GM20431 (cell line): ENCODE results near the gene CFAP46.

Experiments used
- in situ Hi-C: fragments of 300-500 bp; cut with MseI, MboI; formaldehyde crosslinking; loops from one replicate; pipeline ENCODE4 v1.15.0; 2020; ENCODE audit warnings: low sequenced_read_pairs; ENCODE audit not compliant: unreplicated experiment

CFAP46 gene

DNA sequence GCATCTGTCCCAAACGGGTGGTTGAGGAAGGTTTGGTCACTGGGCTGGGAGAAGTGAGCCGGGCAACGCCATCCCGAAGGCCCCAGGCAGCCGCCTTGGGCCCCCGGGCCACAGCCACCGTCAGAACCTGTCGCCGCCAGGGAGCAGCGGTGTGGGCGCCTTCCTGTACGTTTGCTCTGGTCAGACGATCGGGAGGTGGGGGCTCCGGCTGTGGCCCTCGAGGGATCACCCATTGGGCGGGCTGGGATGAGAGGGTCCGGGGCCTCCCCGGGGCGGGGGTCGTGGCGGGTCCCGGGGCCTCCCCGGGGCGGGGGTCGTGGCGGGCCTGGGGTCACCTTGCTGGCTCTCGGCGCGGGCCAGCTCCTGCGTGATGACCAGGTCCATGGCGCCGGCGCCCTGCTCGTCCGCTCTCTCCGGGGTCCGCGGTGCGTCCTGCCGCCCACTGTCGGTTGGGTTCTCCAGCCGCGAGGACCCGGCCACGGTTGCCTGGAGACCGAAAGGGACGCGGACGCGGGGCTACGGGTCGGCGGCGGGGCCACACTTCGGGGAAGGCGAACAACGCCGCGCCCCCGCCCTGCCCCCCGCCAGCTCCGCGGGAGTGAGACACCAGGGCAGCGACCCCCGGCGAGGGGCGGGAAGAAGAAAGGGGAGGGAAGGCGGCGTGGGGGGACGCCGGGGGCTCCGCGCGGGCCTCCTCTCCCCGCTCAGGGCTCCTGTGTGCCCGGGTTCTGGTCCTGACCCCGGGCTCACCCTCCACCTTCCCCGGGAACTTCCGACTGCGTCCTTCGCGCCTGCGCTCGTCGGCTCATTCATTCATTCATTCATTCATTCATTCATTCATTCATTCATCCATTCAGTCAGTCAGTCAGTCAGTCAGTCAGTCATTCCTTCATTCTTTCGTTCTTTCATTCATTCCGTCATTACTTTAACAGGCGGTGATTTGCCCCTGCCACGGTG, at the start of gene CFAP46:
CFAP46 (minus strand) TSS at position 470 of the 957 bp plus-strand sequence; CDS start at position 384, 86 bp downstream.
- in situ Hi-C loops = no loop called here

DNA sequence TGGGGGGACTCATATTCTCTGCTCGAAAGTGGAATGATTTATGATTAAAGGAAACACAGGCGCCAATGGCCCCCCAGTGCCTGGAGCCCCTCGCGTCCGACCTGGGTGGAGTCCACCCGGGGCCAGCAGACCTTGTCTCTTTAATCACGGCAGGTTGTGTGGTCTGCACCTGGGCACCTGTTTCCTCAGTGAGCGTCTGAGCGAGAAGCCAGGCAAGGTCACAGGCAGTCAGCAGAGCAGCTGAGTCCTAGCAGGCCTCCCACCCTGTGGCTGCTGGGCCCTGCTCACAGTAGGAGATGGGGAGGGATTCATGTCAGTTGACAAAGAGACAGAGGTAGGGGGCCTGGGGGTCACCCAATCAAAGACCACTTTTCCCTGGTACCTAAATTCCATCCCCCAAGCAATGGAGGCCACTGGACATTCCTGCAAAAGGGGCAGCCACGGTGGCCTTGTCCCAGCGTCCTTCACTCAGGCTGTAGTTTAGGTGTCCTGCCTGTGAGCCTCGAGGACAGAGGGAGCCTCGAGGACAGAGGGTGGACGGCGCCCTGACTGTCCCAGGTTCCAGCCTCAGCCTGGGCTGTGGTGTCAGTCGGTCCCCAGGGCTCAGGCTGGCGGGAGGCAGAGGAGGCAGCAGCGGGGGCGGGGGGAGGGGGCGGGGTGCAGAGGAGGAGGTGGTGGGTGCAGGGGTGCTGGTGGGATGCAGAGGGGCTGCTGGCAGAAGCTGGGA, 49.5 kb upstream of the CFAP46 start:
- in situ Hi-C loops = no loop called here

DNA sequence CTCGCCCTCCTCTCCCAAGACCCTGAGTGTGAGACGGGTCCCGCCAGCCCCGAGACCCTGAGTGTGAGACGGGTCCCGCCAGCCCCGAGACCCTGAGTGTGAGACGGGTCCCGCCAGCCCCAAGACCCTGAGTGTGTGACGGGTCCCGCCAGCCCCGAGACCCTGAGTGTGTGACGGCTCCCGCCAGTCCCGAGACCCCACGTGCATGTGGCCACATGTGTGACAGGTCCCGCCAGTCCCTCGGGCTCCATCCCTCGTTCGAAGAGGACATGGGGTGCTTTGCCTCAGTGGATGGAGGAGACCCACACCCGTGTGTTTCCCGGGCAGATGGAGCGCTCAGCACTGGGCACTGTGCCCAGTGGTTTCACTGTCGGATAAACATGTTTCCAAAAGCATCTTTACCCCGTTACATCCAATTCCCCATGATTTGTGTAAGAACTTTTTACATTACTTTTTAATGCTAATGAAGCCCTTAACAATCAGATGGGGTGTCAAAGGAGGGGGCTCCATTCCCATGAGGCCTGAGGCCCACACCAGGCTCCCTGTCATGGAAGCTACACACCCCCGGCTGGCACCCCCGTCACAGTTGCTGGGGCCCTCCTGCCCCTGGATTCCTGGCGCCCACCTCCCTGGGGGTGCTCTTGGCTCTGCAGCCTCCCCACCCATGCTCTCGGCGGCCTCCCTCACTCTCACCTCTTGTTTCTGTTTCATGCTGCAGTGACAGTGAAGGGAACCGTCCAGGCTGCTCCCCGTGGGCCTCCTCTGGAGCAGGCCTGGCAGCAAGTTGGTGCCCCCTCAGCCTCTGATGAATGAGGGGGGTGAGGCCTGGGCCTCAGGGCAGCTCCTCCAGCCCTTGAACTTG, 48.5 kb upstream of the CFAP46 start:
- in situ Hi-C loops = no loop called here

DNA sequence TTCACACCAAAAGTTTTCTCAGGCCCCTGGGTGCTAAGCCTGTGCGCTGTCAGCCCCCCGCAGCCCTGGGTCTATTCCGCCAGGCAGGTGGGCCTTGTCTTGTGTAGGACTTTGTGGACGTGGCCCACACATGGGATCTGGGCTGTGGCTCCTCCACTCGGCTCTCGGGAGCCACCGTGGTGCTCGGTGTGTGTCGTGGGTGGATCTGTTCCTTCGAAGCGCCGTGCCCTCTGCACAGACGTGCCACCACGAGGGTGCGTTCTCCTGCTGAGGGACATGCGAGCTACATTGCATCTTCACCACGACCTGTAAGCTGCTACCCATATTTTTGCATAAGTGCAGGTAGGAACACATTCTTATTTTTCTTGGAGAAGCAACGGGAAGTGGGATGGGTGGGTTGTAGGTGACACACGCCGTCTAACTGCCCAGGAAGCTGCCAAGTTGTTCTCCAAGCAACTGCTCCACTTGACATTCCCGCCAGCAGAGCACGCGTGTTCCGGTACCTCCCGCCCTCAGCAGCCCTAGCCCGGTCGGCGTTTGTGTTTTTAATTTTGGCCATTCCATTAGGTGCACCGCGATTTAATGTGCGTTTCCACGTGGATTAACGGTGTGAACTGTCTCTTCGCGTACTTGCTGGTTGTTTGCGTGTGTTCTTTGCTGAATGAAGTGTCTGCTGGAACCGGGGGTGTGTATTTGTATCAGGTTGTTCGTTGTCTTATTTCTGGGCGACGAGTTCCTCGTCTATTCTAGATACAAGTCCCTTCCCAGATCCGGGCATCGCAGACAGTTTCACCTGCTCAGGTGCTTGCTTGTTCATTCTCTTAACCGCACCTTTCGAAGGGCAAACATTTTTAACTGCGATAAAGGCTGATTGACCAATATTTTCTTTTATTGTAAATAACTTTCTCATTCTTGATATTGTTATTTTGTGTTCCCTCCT, 47.4 kb upstream of the CFAP46 start:
- in situ Hi-C loops = no loop called here

DNA sequence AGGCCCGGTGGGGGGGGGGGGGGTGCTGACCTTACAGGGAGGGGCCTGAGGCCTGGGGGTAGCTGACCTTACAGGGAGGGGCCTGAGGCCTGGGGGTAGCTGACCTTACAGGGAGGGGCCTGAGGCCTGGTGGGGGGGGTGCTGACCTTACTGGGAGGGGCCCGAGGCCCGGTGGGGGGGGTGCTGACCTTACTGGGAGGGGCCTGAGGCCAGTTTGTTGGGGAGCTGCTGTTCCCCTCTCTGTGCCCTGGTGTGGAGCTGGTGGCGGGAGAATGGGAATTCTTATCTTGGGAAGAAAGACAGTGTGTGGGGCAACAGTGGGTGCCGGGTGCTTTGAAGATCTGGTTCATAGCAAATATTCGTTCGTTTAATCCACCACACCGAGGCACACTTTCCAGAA, 46.6 kb upstream of the CFAP46 start:
- in situ Hi-C loops = no loop called here

DNA sequence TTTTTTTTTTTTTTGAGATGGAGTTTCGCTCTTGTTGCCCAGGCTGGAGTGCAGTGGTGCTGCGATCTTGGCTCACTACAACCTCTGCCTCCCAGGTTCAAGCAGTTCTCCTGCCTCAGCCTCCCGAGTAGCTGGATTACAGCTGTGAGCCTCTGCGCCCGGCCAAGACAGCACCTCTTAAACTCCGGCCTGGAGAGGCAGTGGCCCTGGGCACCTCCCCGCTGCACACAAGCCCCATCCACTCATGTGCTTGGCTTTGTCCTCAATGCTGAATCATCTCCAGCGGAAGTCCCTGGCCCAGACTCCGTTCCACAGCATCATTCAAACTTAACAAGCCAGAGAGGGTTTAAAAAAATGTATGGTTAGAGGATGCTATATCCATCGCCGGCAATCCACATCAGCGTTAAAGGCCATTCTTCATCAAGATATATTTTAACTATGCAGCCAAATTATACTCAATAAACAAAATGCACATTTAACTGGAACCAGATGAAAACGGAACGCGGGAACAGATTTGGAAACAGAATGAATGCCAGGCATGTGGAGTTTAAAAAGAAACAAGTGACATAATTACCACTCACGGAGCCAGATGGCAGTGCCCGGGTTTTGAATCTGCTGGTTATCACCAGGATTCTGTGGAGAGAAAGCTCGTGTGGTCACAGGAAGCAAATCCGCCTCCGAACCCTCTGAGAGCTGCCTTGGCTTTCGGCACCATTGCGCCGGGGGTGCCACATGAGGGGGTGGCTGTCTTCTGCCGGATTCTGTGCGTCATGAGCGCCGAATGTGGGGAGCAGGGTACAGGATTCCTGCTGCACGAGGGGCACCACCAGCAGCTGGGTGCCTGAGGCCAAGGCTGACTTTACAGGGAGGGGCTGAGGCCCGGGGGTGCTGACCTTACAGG, 45.6 kb upstream of the CFAP46 start:
- in situ Hi-C loops = no loop called here

DNA sequence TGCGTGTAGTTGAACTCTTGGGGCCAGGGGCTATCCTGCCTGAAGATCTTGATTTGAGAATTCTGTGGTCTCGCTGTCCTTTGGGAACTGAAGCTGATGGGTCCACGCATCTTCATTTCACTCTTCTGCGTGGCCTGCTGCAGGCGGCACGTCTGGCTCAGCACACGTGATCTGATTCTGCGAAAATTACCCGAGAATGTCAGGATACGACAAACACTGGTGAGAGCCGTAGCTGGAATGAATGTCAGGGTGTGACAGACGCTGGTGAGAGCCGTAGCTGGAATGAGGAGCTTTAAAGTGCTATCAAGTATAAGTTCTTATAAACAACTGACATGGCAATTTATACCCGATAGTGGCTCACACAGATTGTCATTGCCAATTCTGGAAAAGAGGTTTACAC, 44.6 kb upstream of the CFAP46 start:
- in situ Hi-C loops = no loop called here

DNA sequence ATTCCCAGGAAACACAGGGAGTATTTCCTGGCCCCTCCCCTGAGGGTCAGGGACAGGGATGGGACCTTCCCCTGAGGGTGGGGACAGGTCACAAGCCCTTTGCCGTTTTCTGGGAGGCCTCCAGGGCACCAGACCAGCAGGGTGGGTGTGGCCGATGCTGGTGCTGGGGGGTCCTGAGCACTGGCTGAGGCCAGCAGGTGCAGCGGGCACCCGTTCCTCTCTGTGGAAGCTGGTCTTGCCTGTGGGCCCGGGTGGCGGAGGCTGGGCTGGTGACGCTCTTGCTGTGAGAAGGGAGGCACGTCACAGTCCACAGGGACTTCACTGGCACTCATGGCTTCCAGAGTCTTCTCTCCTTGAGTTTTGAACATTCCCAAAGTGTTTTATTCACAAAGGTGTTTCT, 44.2 kb upstream of the CFAP46 start:
- in situ Hi-C loops = no loop called here

DNA sequence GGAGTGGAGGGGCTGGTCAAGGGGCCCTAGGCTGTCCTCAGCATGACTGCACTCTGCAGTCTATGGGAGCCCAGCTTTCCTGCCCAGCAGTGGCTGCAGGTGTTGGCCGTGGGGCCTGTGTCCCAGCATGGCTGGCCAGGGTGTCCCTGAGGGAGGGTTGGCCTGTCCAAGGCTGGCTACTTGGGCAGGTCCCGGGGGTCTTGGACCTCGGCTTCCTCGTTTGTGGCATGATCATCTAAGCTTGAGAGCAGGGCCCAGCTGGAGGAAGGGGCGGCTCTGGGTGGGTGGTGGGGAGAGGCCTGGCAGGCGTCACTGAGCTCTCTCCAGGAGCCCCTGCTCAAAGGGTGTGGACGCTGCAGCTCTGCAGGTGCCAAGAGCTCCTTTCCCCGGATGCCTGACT, 43.7 kb upstream of the CFAP46 start:
- in situ Hi-C loops = no loop called here

DNA sequence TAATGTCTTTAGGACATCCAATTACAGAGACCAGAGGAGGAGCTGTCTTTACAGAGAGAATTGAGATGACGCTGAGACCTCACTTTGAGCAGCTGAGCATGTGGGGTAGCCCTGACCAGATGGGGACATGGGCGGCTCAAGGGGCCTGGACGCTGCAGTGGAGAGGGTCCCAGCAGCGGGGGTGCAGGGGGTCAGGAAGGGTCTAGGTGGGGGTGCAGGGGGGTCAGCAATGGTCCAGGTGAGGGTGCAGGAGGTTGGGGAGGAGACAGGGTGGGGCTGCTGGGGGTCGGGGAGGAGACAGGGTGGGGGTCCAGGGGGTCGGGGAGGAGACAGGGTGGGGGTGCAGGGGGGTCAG, 43.2 kb upstream of the CFAP46 start:
- in situ Hi-C loops = no loop called here

DNA sequence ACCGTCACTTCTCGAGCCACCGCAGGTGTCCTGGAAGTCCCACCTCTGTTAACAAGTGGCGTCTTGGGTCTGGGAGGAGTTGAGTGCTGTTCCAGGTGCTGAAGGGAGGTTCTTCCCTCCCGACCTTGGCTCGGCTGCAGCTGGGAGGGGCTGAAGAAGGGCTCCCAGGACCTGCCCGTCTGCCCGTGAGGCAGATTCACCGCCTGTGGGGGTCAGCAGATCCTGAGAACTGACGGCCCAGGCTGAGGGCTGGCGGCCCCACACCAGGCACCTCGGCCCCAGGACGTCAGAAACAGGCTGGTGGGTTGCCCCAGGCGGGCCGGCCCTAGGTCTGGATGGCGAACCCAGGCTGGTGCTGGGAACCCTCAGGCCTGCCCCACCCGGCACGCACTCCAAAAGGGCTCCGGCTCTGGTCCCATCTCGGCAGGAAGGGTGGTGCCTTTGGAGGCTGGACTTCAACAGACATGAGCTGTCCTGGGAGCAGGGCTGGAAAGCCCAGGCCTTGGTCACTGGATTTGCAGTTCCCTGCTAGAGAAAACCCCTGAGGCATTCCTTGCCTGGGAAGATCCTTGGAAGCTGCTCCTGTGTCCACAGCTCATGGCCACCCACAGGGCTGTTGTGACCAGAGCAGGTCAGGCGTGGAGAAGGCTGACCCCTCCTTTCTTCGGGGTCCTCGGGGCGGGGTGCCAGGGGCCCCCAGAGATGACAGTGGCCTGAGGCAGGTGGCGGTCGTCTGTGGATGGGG, 42.6 kb upstream of the CFAP46 start:
- in situ Hi-C loops = no loop called here

DNA sequence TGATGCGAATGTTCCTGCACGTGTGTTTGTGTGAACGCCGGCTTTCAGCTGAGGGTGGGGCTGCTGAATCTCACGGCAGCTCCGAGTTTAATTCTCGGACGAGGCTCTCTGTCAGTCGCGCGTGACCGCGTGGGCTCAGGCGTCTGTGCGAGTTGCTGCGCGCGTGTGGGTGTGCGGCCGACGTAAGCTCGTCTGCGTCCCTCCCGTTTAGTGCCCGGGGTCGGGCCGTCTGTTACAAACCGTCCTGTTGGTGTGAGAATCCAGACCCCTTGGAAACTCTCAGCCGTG, 41.6 kb upstream of the CFAP46 start:
- in situ Hi-C loops = no loop called here

DNA sequence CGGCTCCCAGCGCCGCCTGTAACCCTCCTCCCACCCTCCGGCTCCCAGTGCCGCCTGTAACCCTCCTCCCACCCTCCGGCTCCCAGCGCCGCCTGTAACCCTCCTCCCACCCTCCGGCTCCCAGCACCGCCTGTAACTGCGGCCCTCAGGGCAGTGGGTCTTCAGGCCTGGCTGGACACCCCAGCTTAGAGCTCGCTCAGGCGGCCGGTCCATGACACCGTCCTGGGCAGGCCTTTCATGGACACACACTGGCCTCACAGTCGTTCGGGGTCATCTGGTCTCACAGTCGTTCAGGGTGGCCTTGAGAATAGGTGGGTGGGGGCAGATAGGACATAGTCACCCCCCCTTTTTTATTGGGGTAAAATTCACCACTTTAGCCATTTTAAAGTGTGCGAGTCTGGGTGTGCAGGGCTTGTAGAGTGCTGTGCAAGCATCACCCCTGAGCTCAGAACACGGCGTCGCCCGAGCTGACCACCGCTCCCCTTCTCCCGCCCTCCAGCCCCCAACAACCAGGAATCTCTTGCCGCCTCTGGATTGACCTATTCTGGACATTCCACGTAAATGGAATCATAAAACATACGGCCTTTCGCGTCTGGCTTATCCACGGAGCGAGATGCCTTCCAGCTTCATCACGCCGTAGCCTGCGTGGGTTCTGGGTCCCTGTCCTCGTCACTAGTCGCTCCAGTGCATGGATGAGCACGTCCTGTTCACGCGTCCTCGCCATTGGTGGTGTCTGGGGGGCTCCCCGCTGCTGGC, 41.1 kb upstream of the CFAP46 start:
- in situ Hi-C loops = no loop called here

DNA sequence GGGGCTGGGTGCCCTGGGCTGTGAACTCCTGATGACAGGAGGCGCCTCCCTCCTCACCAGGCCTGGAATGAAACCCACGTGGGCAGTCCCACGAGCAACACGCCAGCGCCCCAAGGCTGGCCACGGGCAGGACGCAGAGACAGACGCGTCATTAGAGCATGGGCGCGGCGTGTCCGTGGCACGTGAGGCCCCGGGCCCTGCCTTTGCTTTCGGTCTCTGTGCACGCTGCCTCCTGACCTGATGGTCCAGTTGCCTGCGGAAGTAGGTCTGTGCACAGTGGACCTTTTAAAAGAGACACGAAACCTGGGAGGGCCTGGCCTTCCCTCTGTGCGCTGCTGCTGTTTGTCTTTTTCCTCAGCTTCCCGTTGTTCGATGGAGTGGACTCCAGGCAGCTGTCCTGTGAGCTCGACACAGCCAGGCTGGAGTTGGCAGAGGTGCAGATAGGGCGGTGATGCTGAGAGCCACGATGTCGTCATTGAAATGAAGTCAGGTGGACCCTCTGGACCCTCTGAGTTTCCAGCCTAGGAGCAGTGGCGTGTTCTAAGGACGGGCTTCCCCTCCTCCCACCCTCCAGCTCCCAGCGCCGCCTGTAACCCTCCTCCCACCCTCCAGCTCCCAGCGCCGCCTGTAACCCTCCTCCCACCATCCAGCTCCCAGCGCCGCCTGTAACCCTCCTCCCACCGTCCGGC, 40.1 kb upstream of the CFAP46 start:
- in situ Hi-C loops = no loop called here

DNA sequence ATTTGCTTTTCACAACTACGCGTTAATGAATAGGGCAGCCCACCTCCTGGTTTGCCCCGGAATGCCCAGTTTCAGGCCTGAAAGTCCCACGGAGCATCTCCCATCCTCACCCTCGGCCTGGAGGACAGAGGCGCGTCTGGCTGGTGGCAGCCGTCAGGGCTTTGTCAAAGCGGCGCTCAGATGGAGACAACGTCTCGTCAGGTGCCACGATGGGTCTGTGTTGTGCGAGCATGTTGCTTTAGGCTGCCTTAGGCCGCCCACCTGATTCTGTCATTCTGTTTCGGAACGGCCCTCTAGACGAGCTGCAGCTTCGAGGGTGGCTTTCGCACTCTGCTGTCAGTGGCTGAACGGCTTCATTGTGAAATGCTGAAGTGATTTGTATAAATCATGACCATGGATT, 39.4 kb upstream of the CFAP46 start:
- in situ Hi-C loops = no loop called here

DNA sequence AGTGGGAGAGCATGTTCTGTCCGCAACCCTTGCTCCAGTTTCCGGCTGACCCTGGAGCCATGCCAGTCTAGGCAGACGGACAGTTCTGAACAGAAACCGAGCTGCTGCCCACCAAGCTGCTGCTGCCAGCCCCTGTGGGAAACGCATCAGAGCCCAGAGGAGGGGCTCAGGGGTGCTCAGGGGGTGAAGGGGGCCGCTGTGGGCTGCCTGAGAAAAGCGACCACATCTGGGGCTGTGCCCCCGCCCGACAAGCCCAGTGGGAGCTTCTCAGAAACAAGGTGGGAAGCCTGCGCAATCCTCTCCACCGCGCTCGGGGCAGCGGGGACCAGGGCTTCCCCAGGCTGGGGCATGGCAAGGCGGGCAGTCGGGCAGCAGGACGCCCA, 38.8 kb upstream of the CFAP46 start:
- in situ Hi-C loops = no loop called here
